Measurements from ENCODE around the gene DPF1. TPM values are rescaled to one million over a fixed set of nuclear protein-coding genes. Genes with fewer than 3 reads are reported as not detected.

Gene DPF1
- total RNA-seq (1 to 10 TPM in 1 of 9 donors, under 1 TPM in 3, not detected in 5; 0.37 to 1.3 (median 0.75) TPM), polyA plus RNA-seq (under 1 TPM; 0.17 to 0.97 (median 0.40) TPM)
- long read RNA-seq, donor 1 = 0 reads
- long read RNA-seq, donor 2 = 0 reads
- long read RNA-seq, donor 3 = 0 reads
- long read RNA-seq, donor 4 = 0 reads
- long read RNA-seq, donor 5 = 0 reads
- long read RNA-seq, donor 6 = 0 reads
- long read RNA-seq, donor 7 = 0 reads
- long read RNA-seq, donor 8 = 0 reads
- long read RNA-seq, donor 9 = 0 reads
- long read RNA-seq, donor 10 = 0 reads

- no peak within 1 kb of the TSS for H3K27ac ChIP-seq
- peaks cover 57% of the 10 kb centered on the region for H3K27me3 ChIP-seq
- H3K9me3 ChIP-seq (replicated peaks in 1 of 3) = no peaks in the 10 kb centered on the region
- no peaks in the 10 kb centered on the region for H3K36me3 ChIP-seq (replicated peaks in 1 of 2)
- no peak for TF ChIP-seq CTCF (IDR thresholded peaks at IDR 0.05)
- no peak for TF ChIP-seq POLR2A (IDR thresholded peaks at IDR 0.05)
- peak within 1 kb of the TSS in 1 of 4 donors; percentile 44 for H3K4me3 ChIP-seq
- 3 to 8% (median 4%) methylated on average over 8 to 61 of the region's 61 CpGs for WGBS, 4 donors
- peak in 2 of 7 donors; percentile 35 to 44 for DNase-seq
- peaks cover 14 to 15% of the 10 kb centered on the region in 2 donors for H3K4me1 ChIP-seq (replicated peaks in 1 of 2)
- intact Hi-C loops (cut with DNase I) = loop anchor here (5.0 to 10.0 kb wide), 2 partner anchors 307 to 319 kb away; partner anchors contain the start of genes SIPA1L3 (in 1 of the 2) and WDR87 (in 1 of the 2)
Measured at GRCh38 chr19:38224014-38224862, at the start of gene DPF1. TSS of gene DPF1 (minus strand) at chr19:38224222. CDS start at chr19:38224142, 80 bp downstream.

- no peaks in the 10 kb centered on the region for H3K27me3 ChIP-seq
- no peaks in the 10 kb centered on the region for H3K36me3 ChIP-seq (replicated peaks in 1 of 2)
- 76 to 89% (median 84%) methylated on average over 2 of the region's 2 CpGs for WGBS, 4 donors
- no peak overlapping the region for H3K4me3 ChIP-seq
- H3K9me3 ChIP-seq (replicated peaks in 1 of 3) = no peaks in the 10 kb centered on the region
- intact Hi-C loops (cut with DNase I) = no loop called here
- DNase-seq = no peak
- TF ChIP-seq POLR2A (IDR thresholded peaks at IDR 0.05) = no peak
- H3K4me1 ChIP-seq (replicated peaks in 1 of 2) = peaks cover 25 to 45% of the 10 kb centered on the region in 2 donors
- H3K27ac ChIP-seq = no peak overlapping the region
Measured at GRCh38 chr19:38273499-38273898, 49.5 kb upstream of the DPF1 start.

GRCh38 chr19:38270587-38271167 is 46.7 kb upstream of the DPF1 start:
- Histone ChIP-seq H3K27ac (peak overlapping the region in 2 of 5 donors; percentile 52 to 62), H3K27me3 (no peaks in the 10 kb centered on the region), H3K9me3 (replicated peaks in 1 of 3) (no peaks in the 10 kb centered on the region), H3K4me3 (no peak overlapping the region), H3K4me1 (replicated peaks in 1 of 2) (peaks cover 8 to 41% of the 10 kb centered on the region in 2 donors), H3K36me3 (replicated peaks in 1 of 2) (no peaks in the 10 kb centered on the region)
- TF ChIP-seq POLR2A (IDR thresholded peaks at IDR 0.05) (no peak), CTCF (IDR thresholded peaks at IDR 0.05) (no peak)
- WGBS, 4 donors = 50 to 78% (median 63%) methylated on average over 5 of the region's 5 CpGs
- intact Hi-C loops (cut with DNase I) = no loop called here
- peak in 3 of 7 donors; percentile 59 to 71 (median 62) for DNase-seq

GRCh38 chr19:38268539-38268938 is 44.5 kb upstream of the DPF1 start:
- Histone ChIP-seq H3K27me3 (no peaks in the 10 kb centered on the region), H3K36me3 (replicated peaks in 1 of 2) (no peaks in the 10 kb centered on the region), H3K9me3 (replicated peaks in 1 of 3) (no peaks in the 10 kb centered on the region), H3K4me3 (no peak overlapping the region), H3K4me1 (replicated peaks in 1 of 2) (peaks cover 11 to 40% of the 10 kb centered on the region in 2 donors), H3K27ac (no peak overlapping the region)
- intact Hi-C loops (cut with DNase I) = no loop called here
- DNase-seq = no peak
- no peak for TF ChIP-seq CTCF (IDR thresholded peaks at IDR 0.05)
- TF ChIP-seq POLR2A (IDR thresholded peaks at IDR 0.05) = no peak
- 72 to 92% (median 83%) methylated on average over 8 of the region's 8 CpGs for WGBS, 4 donors

All from adrenal gland (tissue), 19 donors.